ENCODE results near the gene NCOR1.

The NCOR1 gene

DNA sequence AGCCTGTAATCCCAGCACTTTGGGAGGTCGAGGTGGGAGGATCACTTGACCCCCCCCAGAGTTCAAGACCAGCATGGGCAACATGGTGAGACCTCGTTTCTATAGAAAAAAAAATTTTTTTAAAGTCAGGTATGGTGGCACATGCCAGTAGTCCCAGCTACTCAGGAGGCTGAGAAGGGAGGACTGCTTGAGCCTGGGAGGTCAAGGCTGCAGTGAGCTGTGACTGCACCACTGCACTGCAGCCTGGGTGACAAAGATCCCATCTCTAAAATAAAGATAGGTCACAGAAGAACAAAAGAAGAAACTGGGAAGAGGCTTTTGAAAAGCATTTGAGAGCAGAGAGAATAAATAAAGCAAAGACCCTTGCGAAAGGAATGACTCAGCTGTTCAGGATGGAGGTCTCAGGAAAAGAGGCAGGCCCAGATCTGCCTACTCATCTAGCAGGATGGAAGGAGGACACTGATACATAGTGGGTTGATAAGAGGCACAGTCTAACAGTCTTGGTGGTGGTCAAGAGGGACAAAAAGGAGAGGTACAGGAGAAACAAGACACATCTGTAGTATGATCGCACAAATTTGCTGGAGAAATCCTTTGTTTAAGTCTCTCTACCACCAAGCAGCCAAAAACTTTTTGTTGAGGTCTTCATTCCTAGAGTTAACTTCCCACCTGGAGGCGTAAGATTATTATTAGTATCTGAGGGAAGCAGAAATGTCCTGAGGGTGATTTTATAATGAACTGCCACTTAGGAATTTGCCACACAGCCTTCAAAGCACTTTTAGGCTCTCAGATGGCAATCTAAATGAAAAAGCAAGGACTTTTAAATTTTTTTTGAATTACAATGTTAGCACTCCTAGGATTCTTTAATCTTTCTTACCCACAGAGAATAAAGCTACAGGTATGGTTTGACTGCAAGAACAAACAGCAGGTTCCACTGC, 233.4 kb downstream of the NCOR1 start:
- in situ Hi-C loops (cut with MboI; ENCODE audit: low sequenced_read_pairs), result loop anchor here (25.0 kb wide), 1 partner anchor 120 kb away; no protein-coding TSS in a partner anchor

- in situ Hi-C loops (cut with MboI; ENCODE audit: low sequenced_read_pairs), result loop anchor here (25.0 kb wide), 1 partner anchor 119 kb away; no protein-coding TSS in a partner anchor
These were observed 234.1 kb downstream of the NCOR1 start for GRCh38 chr17:15981208-15981607.
